ENCODE data around the gene TBCD.
"Not testable (repeated sequence)": the region's sequence is repeated elsewhere in the genome, so short reads cannot be mapped to it uniquely, and the experiment has no call there.

Gene TBCD

GRCh38 chr17:82960419-82961271 lies 208.8 kb downstream of the TBCD start:
- DNase-seq, result peak; percentile 57

GRCh38 chr17:82961366-82962162 lies 209.7 kb downstream of the TBCD start:
- DNase-seq, result peak; percentile 51

- DNase-seq, result peak; percentile 43
These were observed 210.4 kb downstream of the TBCD start for GRCh38 chr17:82962163-82962720.

- peak; percentile 91 for DNase-seq
These were observed 211.5 kb downstream of the TBCD start for GRCh38 chr17:82963104-82963950.

- not testable (repeated sequence) for DNase-seq
These were observed 212.6 kb downstream of the TBCD start for GRCh38 chr17:82964451-82964850.

GRCh38 chr17:82964851-82965341 lies 213.0 kb downstream of the TBCD start:
- peak; percentile 51 for DNase-seq

GRCh38 chr17:82965371-82965770 lies 213.5 kb downstream of the TBCD start:
- no peak for DNase-seq

- DNase-seq, result no peak
These were observed 214.6 kb downstream of the TBCD start for GRCh38 chr17:82966415-82966814.

- peak; percentile 39 for DNase-seq
These were observed 215.6 kb downstream of the TBCD start for GRCh38 chr17:82967268-82968032.

GRCh38 chr17:82968033-82968841 lies 216.4 kb downstream of the TBCD start:
- DNase-seq, result peak; percentile 52

GRCh38 chr17:82970067-82970466 lies 218.2 kb downstream of the TBCD start:
- DNase-seq, result no peak

- peak; percentile 47 for DNase-seq
These were observed 219.1 kb downstream of the TBCD start for GRCh38 chr17:82970818-82971590.

GRCh38 chr17:82972836-82973372 lies 221.0 kb downstream of the TBCD start:
- no peak for DNase-seq

GRCh38 chr17:82973456-82974135 lies 221.7 kb downstream of the TBCD start:
- DNase-seq, result peak; percentile 49

- peak; percentile 59 for DNase-seq
These were observed 222.5 kb downstream of the TBCD start for GRCh38 chr17:82974136-82974952.

- no peak for DNase-seq
These were observed 225.2 kb downstream of the TBCD start for GRCh38 chr17:82976982-82977488.

GRCh38 chr17:82977606-82978005 lies 225.7 kb downstream of the TBCD start:
- DNase-seq, result no peak

Measured in islet precursor cell (in vitro differentiated cells).